H1 (cell line): Measurements from ENCODE around the gene EMC6. TPM values are rescaled to one million over a fixed set of nuclear protein-coding genes. Genes with fewer than 3 reads are reported as not detected.
A peak's percentile ranks its signal among the peaks of the same experiment; 100 is the strongest.

ENCODE experiments used
- CTCF ChIA-PET: fragments of 300-600 bp; sonication (Branson Sonifier 250); formaldehyde crosslinking; loops from one replicate; lab custom pipeline; 2021; ENCODE audit not compliant: partially characterized antibody; lab: Charles Lee
- POLR2A ChIA-PET: fragments of 300-600 bp; sonication (Branson Sonifier 250); formaldehyde crosslinking; loops from one replicate; lab custom pipeline; 2021; ENCODE audit warnings: inconsistent platforms; ENCODE audit not compliant: partially characterized antibody; lab: Charles Lee
- DNase-seq, 2 experiments: peaks; one replicate each; pipeline versions ENCODE4 v3.0.0 to v3.0.0-alpha.2; 2010 to 2022; ENCODE audit warnings: low spot score in 2 of 2, low read depth in 1 of 2, mixed read lengths in 1 of 2
- FAIRE-seq: peaks from 2 replicates; lab custom pipeline; 2011; peaks lifted over from hg19 to GRCh38; lab: Jason Lieb, UNC
- H2AFZ ChIP-seq: 2 replicates; pipeline ENCODE4 v1.8.1; 2012; ENCODE audit warnings: low read length, inconsistent platforms
- H2AK5ac ChIP-seq: 2 replicates; pipeline ENCODE4 v1.6.1; 2013; ENCODE audit warnings: low read depth, low read length
- H2BK120ac ChIP-seq: replicated peaks from 2 replicates; pipeline ENCODE3; 2013; ENCODE audit warnings: low read depth, low read length, inconsistent platforms
- H2BK12ac ChIP-seq: 2 replicates; pipeline ENCODE4 v1.6.1; 2013; ENCODE audit warnings: low read depth, low read length
- H2BK15ac ChIP-seq: 2 replicates; pipeline ENCODE4 v1.6.1; 2013; ENCODE audit warnings: low read length
- H2BK20ac ChIP-seq: 2 replicates; pipeline ENCODE4 v1.6.1; 2013; ENCODE audit warnings: low read length
- H2BK5ac ChIP-seq: 2 replicates; pipeline ENCODE4 v1.6.1; 2013; ENCODE audit warnings: low read depth, low read length
- H3K14ac ChIP-seq: 2 replicates; pipeline ENCODE4 v1.6.1; 2013; ENCODE audit warnings: inconsistent platforms; ENCODE audit not compliant: insufficient read length
- H3K18ac ChIP-seq: 2 replicates; pipeline ENCODE4 v1.6.1; 2013; ENCODE audit warnings: low read length; ENCODE audit errors: extremely low read depth
- H3K23ac ChIP-seq: 2 replicates; pipeline ENCODE4 v1.6.1; 2013; ENCODE audit warnings: inconsistent platforms; ENCODE audit not compliant: insufficient read length
- H3K23me2 ChIP-seq: 2 replicates; pipeline ENCODE4 v1.6.1; 2013; ENCODE audit warnings: low read depth, low read length
- H3K27ac ChIP-seq: 2 replicates; pipeline ENCODE4 v1.6.1; 2011; ENCODE audit warnings: low read depth, low read length, inconsistent platforms
- H3K27me3 ChIP-seq, 4 experiments: replicated peaks in 1 of 4; 1 replicate in 1 of 4; 2 replicates in 3 of 4; pipeline versions ENCODE4 v1.6.1 to v1.8.1; 2011 to 2013; ENCODE audit warnings: low read length in 3 of 4, mild to moderate bottlenecking in 3 of 4, inconsistent platforms in 2 of 4, mixed read lengths in 2 of 4, moderate library complexity in 1 of 4; ENCODE audit not compliant: control insufficient read depth in 3 of 4, insufficient read depth in 3 of 4; ENCODE audit errors: extremely low read depth in 1 of 4
- H3K36me3 ChIP-seq, 4 experiments: 2 replicates each; pipeline versions ENCODE4 v1.6.1 to v1.8.1; 2011 to 2013; ENCODE audit warnings: mild to moderate bottlenecking in 4 of 4, low read length in 3 of 4, moderate library complexity in 2 of 4, control low read depth in 1 of 4, inconsistent platforms in 1 of 4; ENCODE audit not compliant: insufficient read depth in 4 of 4, control insufficient read depth in 2 of 4
- H3K4ac ChIP-seq: replicated peaks from 2 replicates; pipeline ENCODE3; 2013; ENCODE audit warnings: low read length, low read depth, mixed read lengths, inconsistent platforms; ENCODE audit not compliant: insufficient read length
- H3K4me1 ChIP-seq, 4 experiments: replicated peaks in 1 of 4; 1 replicate in 1 of 4; 2 replicates in 3 of 4; pipeline versions ENCODE4 v1.6.1 to v1.8.1; 2011 to 2013; ENCODE audit warnings: low read length in 3 of 4, inconsistent platforms in 2 of 4, mixed read lengths in 1 of 4; ENCODE audit not compliant: insufficient read depth in 4 of 4, control insufficient read depth in 3 of 4
- H3K4me2 ChIP-seq, 2 experiments: 2 replicates each; pipeline versions ENCODE4 v1.6.1 to v1.8.1; 2011 to 2013; ENCODE audit warnings: low read depth in 2 of 2, low read length in 2 of 2, control low read depth in 1 of 2, inconsistent platforms in 1 of 2, mild to moderate bottlenecking in 1 of 2; ENCODE audit not compliant: insufficient read depth in 1 of 2
- H3K4me3 ChIP-seq, 4 experiments: fragments of 200-600, 300-600 bp in 1 of 4; sonication (generic), shearing (Covaris generic), sonication (Bioruptor Twin) in 1 of 4; 2 replicates each; pipeline versions ENCODE4 v1.5.1 to v1.8.1; 2011 to 2016; ENCODE audit warnings: low read length in 4 of 4, low read depth in 3 of 4, control low read depth in 2 of 4, inconsistent platforms in 2 of 4, mild to moderate bottlenecking in 2 of 4, mixed read lengths in 1 of 4, moderate library complexity in 1 of 4; ENCODE audit not compliant: insufficient read depth in 2 of 4; ENCODE audit errors: extremely low read depth in 1 of 4
- H3K56ac ChIP-seq: replicated peaks from 2 replicates; pipeline ENCODE3; 2013; ENCODE audit warnings: low read depth, mild to moderate bottlenecking, mixed read lengths, low read length, inconsistent platforms; ENCODE audit not compliant: insufficient read length
- H3K79me1 ChIP-seq: 2 replicates; pipeline ENCODE4 v1.6.1; 2013; ENCODE audit warnings: low read depth, low read length, control low read depth
- H3K79me2 ChIP-seq, 2 experiments: 2 replicates each; pipeline versions ENCODE4 v1.6.1 to v1.8.1; 2012 to 2013; ENCODE audit warnings: low read length in 2 of 2, mild to moderate bottlenecking in 2 of 2, inconsistent platforms in 1 of 2; ENCODE audit not compliant: insufficient read depth in 2 of 2, control insufficient read depth in 1 of 2
- H3K9ac ChIP-seq, 4 experiments: replicated peaks in 1 of 4; 1 replicate in 1 of 4; 2 replicates in 3 of 4; pipeline versions ENCODE4 v1.6.1 to v1.8.1; 2011 to 2013; ENCODE audit warnings: low read depth in 3 of 4, low read length in 3 of 4, control low read depth in 2 of 4, mild to moderate bottlenecking in 2 of 4, moderate library complexity in 2 of 4, inconsistent platforms in 1 of 4; ENCODE audit errors: extremely low read depth in 1 of 4
- H3K9me3 ChIP-seq, 2 experiments: 2 replicates each; pipeline versions ENCODE4 v1.6.1 to v1.8.1; 2012 to 2013; ENCODE audit warnings: mild to moderate bottlenecking in 2 of 2, moderate library complexity in 2 of 2, control low read depth in 1 of 2, inconsistent platforms in 1 of 2, low read depth in 1 of 2, low read length in 1 of 2, mixed read lengths in 1 of 2; ENCODE audit not compliant: insufficient read depth in 2 of 2
- H4K20me1 ChIP-seq, 2 experiments: replicated peaks in 1 of 2; 2 replicates each; pipeline versions ENCODE3 to v1.8.1; 2011 to 2013; ENCODE audit warnings: inconsistent platforms in 2 of 2, low read length in 2 of 2, mild to moderate bottlenecking in 1 of 2; ENCODE audit not compliant: insufficient read depth in 2 of 2, control insufficient read depth in 1 of 2
- H4K5ac ChIP-seq: 2 replicates; pipeline ENCODE4 v1.6.1; 2013; ENCODE audit warnings: low read length, low read depth, mixed read lengths, inconsistent platforms; ENCODE audit not compliant: insufficient read length
- H4K8ac ChIP-seq: 2 replicates; pipeline ENCODE4 v1.8.0; 2013; ENCODE audit warnings: mild to moderate bottlenecking, moderate library complexity, low read length, inconsistent platforms; ENCODE audit not compliant: insufficient read depth; ENCODE audit errors: extremely low read depth
- H4K91ac ChIP-seq: replicated peaks from 2 replicates; pipeline ENCODE3; 2013; ENCODE audit warnings: low read length, mixed read lengths, inconsistent platforms; ENCODE audit not compliant: insufficient read length
- WGBS, 2 experiments: shearing (Covaris generic) in 1 of 2; methylation state at CpG; one replicate each; pipeline versions ENCODE4 v1.1.6 to v1.1.7; 2013 to 2015; ENCODE audit warnings: low lambda C conversion rate in 2 of 2, mixed read lengths in 2 of 2, inconsistent platforms in 1 of 2, low coverage in 1 of 2, missing lambda C conversion rate in 1 of 2; ENCODE audit not compliant: insufficient replicate concordance in 2 of 2, insufficient coverage in 1 of 2, insufficient read length in 1 of 2; ENCODE audit errors: extremely low coverage in 1 of 2, missing lambda C conversion rate in 1 of 2; 5-methylcytosine and 5-hydroxymethylcytosine counted together
- polyA plus RNA-seq, 7 experiments: library from polyadenylated mRNA; depleted of rRNA in 3 of 7; stranded (reverse) in 5 of 7; unstranded in 2 of 7; fragments of >200 nt in 5 of 7; fragments of 200-250 nt in 2 of 7; gene quantifications; 1 replicate in 5 of 7; 2 replicates in 1 of 7; 4 replicates in 1 of 7; pipeline versions ENCODE4 v1.2.1 to v1.2.3, GENCODE V29; 2011 to 2013; ENCODE audit warnings: missing spikeins in 2 of 7, mixed read lengths in 2 of 7
- total RNA-seq: library from RNA; stranded (reverse); fragmentation: NEBNext Ultra II Directional; extraction: Animal tissue kit (Norgen Biotek cat#: 25700); gene quantifications from 2 replicates; pipeline ENCODE4 v1.2.1, GENCODE V29; 2021

EMC6 gene
- total and polyA plus RNA-seq, 2 of the 8 experiments (the other 6 are each of a cell fraction or from before 2014, with no cell fraction given), result 81.5 to 193 TPM

GRCh38 chr17:3647769-3648555, 20.6 kb upstream of the EMC6 start:
- Histone ChIP-seq H3K4me3 (no peak overlapping the region), H2BK12ac (no peak overlapping the region), H2AFZ (no peak overlapping the region), H4K20me1 (peaks cover 0 to 2% of the 10 kb centered on the region in 2 experiments), H3K14ac (no peak overlapping the region), H3K4ac (no peak overlapping the region), H4K8ac (no peak overlapping the region), H3K79me2 (no peaks in the 10 kb centered on the region; a peak in 1 of 4 replicates), H3K36me3 (peaks cover 0 to 5% (median 2%) of the 10 kb centered on the region in 4 experiments; a peak in 4 of 8 replicates), H3K27ac (no peak overlapping the region), H2BK5ac (no peak overlapping the region), H4K5ac (no peak overlapping the region), H3K56ac (no peak overlapping the region), H3K4me2 (no peak overlapping the region), H2AK5ac (no peak overlapping the region), H2BK15ac (no peak overlapping the region), H2BK20ac (no peak overlapping the region), H3K18ac (no peak overlapping the region), H3K9ac (no peak overlapping the region), H4K91ac (no peak overlapping the region), H3K4me1 (no peaks in the 10 kb centered on the region), H3K23ac (no peak overlapping the region), H3K79me1 (no peaks in the 10 kb centered on the region), H3K9me3 (no peaks in the 10 kb centered on the region), H3K27me3 (no peaks in the 10 kb centered on the region; a peak in 1 of 7 replicates), H3K23me2 (no peaks in the 10 kb centered on the region), H2BK120ac (no peak overlapping the region)
- DNase-seq, result peak in 1 of 2 experiments; percentile 69
- ChIA-PET CTCF (interaction anchor here (0.5 to 2.9 kb wide), 22 partner anchors 9 to 599 kb away, joined by 3 to 20 read pairs (median 4); partner anchors contain the start of genes CTNS and SHPK), POLR2A (interaction anchor here (0.8 to 18.4 kb wide), 7 partner anchors 8 to 607 kb away, joined by 3 to 194 read pairs (median 8); partner anchors contain the start of genes CTNS, EMC6, SHPK and TAX1BP3)
- peak; percentile 48 for FAIRE-seq
- whole genome bisulfite sequencing, 2 experiments, result 80% methylated on average over 20 of the region's 20 CpGs; no CpG with 5 or more reads in 1 of the 2 experiments
